GM18951 (cell line): ENCODE measurements around the gene GDNF.
"Not testable (repeated sequence)": the region's sequence is repeated elsewhere in the genome, so short reads cannot be mapped to it uniquely, and the experiment has no call there.

Experiments
- POLR2A ChIP-seq: IDR thresholded peaks from 4 replicates; pipeline ENCODE4 v1.6.1; 2011; ENCODE audit warnings: mild to moderate bottlenecking; ENCODE audit not compliant: insufficient read length, insufficient read depth; ENCODE audit errors: extremely low read depth
- in situ Hi-C: fragments of 300-500 bp; cut with MboI; formaldehyde crosslinking; loops from one replicate; pipeline ENCODE4 v1.12.0; 2022; ENCODE audit warnings: low sequenced_read_pairs, mixed read lengths, inconsistent platforms; ENCODE audit not compliant: unreplicated experiment

Gene GDNF

GRCh38 chr5:37801521-37801920, 38.3 kb downstream of the GDNF start:
- in situ Hi-C loops: no loop called here
- TF ChIP-seq POLR2A: no peak

- no peak for TF ChIP-seq POLR2A
- in situ Hi-C loops: no loop called here
Measured at GRCh38 chr5:37799865-37800421, 39.9 kb downstream of the GDNF start.

DNA sequence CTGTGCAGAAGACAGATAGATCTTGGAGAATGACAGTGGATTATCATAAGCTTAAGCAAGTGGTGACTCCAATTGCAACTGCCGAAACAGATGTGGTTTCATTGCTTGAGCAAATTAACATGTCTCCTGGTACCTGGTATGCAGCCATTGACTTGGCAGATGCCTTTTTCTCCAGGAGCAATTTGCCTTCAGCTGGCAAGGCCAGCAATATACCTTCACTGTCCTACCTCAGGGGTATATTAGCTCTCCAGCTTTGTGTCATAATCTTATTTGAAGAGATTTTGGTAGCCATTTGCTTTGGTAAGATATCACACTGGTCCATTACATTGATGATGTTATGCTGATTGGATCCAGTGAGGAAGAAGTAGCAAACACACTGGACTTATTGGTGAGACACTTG, 43.4 kb downstream of the GDNF start:
- in situ Hi-C loops: not testable (repeated sequence)

GRCh38 chr5:37795292-37795691, 44.5 kb downstream of the GDNF start:
- in situ Hi-C loops: not testable (repeated sequence)

DNA sequence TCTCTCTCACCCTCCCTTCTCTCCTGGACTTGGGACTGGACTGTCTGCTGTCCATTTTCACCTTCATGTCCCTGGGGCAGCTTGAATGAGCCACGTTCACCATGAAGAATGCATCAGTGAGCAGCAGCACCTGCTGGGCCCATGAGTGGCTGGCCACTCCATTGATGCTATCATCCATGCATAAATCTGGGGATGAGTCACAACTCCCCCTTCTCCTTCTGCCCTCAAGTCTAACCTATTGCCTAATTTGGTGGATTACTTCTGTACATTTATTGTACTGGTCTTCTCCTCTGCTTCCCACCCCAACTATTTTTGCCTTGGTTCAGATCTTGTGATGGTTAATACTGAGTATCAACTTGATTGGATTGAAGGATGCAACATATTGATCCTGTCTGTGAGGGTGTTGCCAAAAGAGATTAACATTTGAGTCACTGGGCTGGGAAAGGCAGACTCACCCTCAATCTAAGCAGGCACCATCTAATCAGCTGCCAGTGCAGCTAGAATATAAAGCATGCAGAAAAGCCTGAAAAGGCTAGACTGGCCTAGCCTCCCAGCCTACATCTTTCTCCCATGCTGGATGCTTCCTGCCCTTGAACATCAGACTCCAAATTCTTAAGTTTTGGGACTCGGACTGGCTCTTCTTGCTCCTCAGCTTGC, 46.7 kb downstream of the GDNF start:
- in situ Hi-C loops: no loop called here
- no peak for TF ChIP-seq POLR2A

- TF ChIP-seq POLR2A: no peak
- in situ Hi-C loops: no loop called here
Measured at GRCh38 chr5:37791321-37791720, 48.5 kb downstream of the GDNF start.

- no peak for TF ChIP-seq POLR2A
- in situ Hi-C loops: no loop called here
Measured at GRCh38 chr5:37789991-37790390, 49.9 kb downstream of the GDNF start.

- in situ Hi-C loops: no loop called here
- TF ChIP-seq POLR2A: no peak
Measured at GRCh38 chr5:37787742-37788141, 52.1 kb downstream of the GDNF start.

DNA sequence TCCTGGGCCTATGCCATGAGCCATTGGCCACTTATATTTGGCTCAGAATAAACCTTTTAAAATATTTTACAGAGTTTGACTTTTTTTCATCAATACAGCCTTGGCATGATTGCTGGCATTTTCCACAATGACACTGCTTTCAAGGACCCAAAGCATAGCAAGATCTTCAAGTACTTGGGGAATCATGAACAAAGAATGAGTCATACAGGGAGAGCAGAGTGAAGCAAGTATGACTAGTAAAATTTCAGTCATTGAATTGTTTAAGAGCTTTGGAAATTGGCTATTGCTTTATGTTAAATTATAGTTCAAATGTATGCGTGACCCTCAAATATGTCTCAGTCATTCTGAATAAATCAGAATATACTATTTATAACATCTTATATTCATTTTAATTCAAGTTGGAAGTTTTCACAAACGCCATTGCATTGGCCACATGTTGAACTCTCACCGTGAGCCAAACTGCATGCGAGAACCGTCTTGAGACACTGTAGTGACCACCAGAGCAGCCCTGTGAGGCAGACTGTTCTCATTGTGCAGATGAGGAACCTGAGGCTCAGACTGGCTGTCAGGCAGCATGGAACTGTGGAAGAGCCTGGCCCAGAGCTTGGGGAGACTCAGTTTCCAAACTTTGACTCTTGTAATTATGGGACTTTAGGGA, 52.9 kb downstream of the GDNF start:
- TF ChIP-seq POLR2A: no peak
- in situ Hi-C loops: no loop called here

DNA sequence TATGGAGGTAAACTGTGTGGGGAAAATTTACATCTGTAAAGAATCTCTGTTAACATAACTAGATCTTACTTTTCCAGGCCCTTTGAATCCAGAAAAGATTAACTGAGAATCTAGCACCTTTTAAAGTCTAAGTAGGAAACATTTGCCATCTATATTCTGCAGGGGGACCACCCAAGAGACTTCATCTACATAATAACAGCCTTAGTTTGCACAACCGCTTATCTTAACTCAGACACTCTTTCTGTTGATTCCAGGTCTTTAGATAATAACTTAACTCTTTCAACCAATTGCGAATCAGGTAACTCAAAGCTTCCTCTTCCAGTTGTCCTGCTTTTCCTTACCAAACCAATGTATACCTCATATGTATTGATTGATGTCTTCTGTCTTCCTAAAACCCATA, 53.4 kb downstream of the GDNF start:
- in situ Hi-C loops: no loop called here
- TF ChIP-seq POLR2A: no peak

GRCh38 chr5:37781409-37781808, 58.4 kb downstream of the GDNF start:
- in situ Hi-C loops: not testable (repeated sequence)

- no peak for TF ChIP-seq POLR2A
- in situ Hi-C loops: no loop called here
Measured at GRCh38 chr5:37777432-37778130, 62.3 kb downstream of the GDNF start.

GRCh38 chr5:37776826-37777225, 63.0 kb downstream of the GDNF start:
- in situ Hi-C loops: no loop called here
- no peak for TF ChIP-seq POLR2A

GRCh38 chr5:37774912-37775483, 64.8 kb downstream of the GDNF start:
- in situ Hi-C loops: no loop called here

More at GRCh38 chr5:37774912-37775483, 64.8 kb downstream of the GDNF start:
- TF ChIP-seq POLR2A: no peak
